Glutamatergic neuron (in vitro differentiated cells): ENCODE measurements around the gene MRM1. TPM values are rescaled to one million over a fixed set of nuclear protein-coding genes. Genes with fewer than 3 reads are reported as not detected.
A peak's percentile ranks its signal among the peaks of the same experiment; 100 is the strongest.

Experiments used
- DNase-seq: peaks from one replicate; pipeline ENCODE4 v3.0.0; 2022
- H3K27ac Mint-ChIP-seq: one replicate; pipeline ENCODE4 v1.8.0; 2020; ENCODE audit warnings: mild to moderate bottlenecking, mixed read lengths, inconsistent platforms; ENCODE audit not compliant: unreplicated experiment
- H3K27me3 Mint-ChIP-seq: one replicate; pipeline ENCODE4 v1.8.0; 2020; ENCODE audit warnings: mild to moderate bottlenecking, moderate library complexity, mixed read lengths, inconsistent platforms; ENCODE audit not compliant: unreplicated experiment
- H3K36me3 Mint-ChIP-seq: one replicate; pipeline ENCODE4 v1.8.0; 2020; ENCODE audit warnings: mild to moderate bottlenecking, mixed read lengths, inconsistent platforms; ENCODE audit not compliant: unreplicated experiment
- H3K4me1 Mint-ChIP-seq: one replicate; pipeline ENCODE4 v1.8.0; 2020; ENCODE audit warnings: mild to moderate bottlenecking, low read depth, mixed read lengths, inconsistent platforms; ENCODE audit not compliant: unreplicated experiment
- H3K4me3 Mint-ChIP-seq: one replicate; pipeline ENCODE4 v1.8.0; 2020; ENCODE audit warnings: mild to moderate bottlenecking, mixed read lengths, inconsistent platforms; ENCODE audit not compliant: unreplicated experiment
- H3K9me3 Mint-ChIP-seq: one replicate; pipeline ENCODE4 v1.8.0; 2020; ENCODE audit warnings: mild to moderate bottlenecking, moderate library complexity, mixed read lengths, inconsistent platforms; ENCODE audit not compliant: unreplicated experiment
- total RNA-seq: library from RNA; stranded (reverse); fragmentation: NEBNext Ultra II Directional; extraction: Animal tissue kit (Norgen Biotek cat#: 25700); gene quantifications from one replicate; pipeline ENCODE4 v1.2.1, GENCODE V29; 2021; ENCODE audit not compliant: unreplicated experiment
- TF ChIP-seq, protein P1 (sequence below): fragments of 200-600 bp; sonication (generic); IDR thresholded peaks from one replicate; pipeline ENCODE4 v1.5.0; 2021; ENCODE audit not compliant: partially characterized antibody, unreplicated experiment

MRM1 gene
- total RNA-seq, 1 donor from 2014 or later, result 2.3 TPM

DNA sequence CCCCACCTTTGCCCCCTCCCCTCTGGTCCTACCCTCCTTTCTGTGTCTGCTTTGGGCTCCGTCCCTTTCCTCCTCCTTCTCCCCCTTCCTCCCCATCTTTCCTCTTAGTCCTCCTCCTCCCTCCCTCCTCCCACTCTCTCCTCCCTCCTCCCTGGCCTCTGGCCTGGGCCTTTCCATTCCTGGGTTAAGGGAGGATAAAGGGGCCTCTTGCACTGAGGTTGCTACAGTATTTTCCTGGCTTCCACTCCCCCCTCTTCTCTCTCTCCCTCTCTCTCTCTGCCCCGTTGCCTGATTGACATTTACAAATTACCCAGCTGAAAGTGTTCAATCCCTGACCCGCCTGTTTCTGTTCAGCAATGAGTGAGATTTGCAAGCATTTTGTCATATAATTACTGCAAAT is 44.0 kb downstream of the MRM1 start:
- DNase-seq, result no peak
- TF ChIP-seq, protein P1, sequence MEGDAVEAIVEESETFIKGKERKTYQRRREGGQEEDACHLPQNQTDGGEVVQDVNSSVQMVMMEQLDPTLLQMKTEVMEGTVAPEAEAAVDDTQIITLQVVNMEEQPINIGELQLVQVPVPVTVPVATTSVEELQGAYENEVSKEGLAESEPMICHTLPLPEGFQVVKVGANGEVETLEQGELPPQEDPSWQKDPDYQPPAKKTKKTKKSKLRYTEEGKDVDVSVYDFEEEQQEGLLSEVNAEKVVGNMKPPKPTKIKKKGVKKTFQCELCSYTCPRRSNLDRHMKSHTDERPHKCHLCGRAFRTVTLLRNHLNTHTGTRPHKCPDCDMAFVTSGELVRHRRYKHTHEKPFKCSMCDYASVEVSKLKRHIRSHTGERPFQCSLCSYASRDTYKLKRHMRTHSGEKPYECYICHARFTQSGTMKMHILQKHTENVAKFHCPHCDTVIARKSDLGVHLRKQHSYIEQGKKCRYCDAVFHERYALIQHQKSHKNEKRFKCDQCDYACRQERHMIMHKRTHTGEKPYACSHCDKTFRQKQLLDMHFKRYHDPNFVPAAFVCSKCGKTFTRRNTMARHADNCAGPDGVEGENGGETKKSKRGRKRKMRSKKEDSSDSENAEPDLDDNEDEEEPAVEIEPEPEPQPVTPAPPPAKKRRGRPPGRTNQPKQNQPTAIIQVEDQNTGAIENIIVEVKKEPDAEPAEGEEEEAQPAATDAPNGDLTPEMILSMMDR, result no peak
- Mint-ChIP-seq H3K27me3 (peaks cover 21% of the 10 kb centered on the region), H3K36me3 (no peaks in the 10 kb centered on the region), H3K9me3 (no peaks in the 10 kb centered on the region), H3K27ac (no peak overlapping the region), H3K4me3 (no peak overlapping the region), H3K4me1 (peaks cover 6% of the 10 kb centered on the region)

DNA sequence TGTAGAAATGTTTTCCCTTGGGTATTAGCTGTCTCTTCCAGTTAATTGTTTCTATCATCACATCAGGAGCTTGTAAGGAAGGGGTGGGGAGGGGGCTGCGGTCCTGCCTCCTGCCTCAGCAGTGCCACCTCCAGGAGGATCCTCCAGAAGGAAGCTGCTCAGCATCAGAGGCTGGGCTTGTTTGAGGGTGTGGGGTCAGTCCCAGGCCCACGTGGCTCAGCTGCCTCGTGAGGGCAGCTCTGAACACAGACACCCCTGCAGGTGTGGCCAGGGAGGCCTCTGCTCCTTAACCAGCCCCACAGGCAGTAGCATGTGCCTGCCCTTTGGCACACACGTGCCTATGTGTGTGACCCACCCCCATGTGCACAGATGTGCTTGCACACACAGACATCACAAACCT is 46.3 kb downstream of the MRM1 start:
- Mint-ChIP-seq H3K27me3 (peaks cover 19% of the 10 kb centered on the region), H3K4me1 (peaks cover 12% of the 10 kb centered on the region), H3K9me3 (peaks cover 2% of the 10 kb centered on the region), H3K4me3 (no peak overlapping the region), H3K27ac (no peak overlapping the region), H3K36me3 (no peaks in the 10 kb centered on the region)
- TF ChIP-seq, protein P1, result no peak
- peak; percentile 54 for DNase-seq

DNA sequence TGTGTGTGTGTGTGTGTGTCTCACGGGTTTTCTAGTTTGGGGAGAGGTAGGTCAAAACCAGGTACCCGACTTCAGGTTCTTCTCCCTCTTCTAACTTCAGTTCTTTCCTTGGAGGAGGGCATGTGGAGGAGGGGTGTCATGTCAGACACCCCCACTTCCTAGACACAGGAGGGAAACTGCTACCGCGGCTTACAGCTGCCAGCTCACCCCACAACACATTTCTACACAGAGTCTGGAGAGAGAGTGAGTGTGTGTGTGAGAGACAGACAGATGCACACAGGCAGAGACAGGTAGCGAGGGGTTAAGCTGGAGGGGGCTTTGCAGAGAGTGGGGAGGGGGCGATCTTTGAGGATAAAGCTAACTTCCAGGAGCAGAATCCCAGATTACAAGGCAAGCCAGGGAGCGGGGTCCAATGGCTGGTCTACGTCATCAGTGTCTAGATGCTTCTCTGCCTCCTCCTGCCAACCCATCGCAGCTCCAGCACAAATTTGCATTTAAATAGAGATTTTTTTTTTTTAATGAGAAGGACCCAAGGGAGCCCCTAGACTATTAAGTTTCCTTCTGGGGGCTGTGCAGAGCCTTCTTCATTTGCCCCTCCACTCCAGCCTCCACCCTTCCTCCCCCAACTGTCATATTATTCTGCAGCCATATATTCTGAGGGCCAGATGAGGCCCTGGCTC is 48.9 kb downstream of the MRM1 start:
- no peak for DNase-seq
- H3K36me3 Mint-ChIP-seq, result no peaks in the 10 kb centered on the region

DNA sequence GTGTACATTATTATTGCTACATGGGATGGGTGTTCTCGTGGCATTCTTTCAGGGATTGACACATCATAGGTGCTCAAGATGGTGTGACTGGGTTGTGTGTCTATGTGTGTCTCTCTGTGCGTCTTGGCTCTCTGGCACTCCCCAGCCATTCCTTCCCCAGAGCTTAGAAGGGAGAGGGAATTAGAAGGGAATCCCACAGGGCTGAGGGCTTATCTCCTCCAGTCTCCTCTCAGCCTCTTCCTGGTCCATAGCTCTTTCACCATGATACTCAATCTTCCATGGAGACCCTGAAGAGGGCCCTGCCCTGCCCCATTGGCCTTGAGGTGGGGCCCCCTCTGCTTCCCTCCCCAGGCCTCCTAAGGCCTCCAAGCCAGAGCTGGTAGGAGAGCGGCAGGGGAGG is 52.0 kb downstream of the MRM1 start:
- no peak overlapping the region for H3K27ac Mint-ChIP-seq
- TF ChIP-seq, protein P1, result no peak

More for the DNA sequence above, 48.9 kb downstream of the MRM1 start:
- Mint-ChIP-seq H3K9me3 (peaks cover 2% of the 10 kb centered on the region), H3K4me1 (peaks cover 12% of the 10 kb centered on the region), H3K4me3 (no peak overlapping the region), H3K27ac (peak overlapping the region; percentile 19), H3K27me3 (peaks cover 10% of the 10 kb centered on the region)
- TF ChIP-seq, protein P1, result no peak

DNA sequence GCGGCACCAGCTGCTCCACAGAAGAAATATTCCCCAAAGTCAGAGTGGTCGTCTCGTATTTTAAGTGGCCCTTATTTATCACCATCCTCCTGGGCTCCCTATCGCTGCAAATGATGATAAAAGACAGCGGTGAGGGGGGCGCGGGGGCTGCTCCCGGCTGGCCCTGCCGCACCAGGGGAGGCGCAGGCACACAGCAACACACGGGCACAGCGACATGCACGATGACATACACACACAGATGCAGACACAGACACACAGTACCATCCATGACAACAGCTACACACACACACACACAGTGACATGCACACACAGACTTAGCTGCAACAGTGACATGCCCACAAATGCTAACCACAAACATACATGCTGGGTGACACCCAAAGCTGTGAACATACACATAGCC is 52.5 kb downstream of the MRM1 start:
- Mint-ChIP-seq H3K4me3 (no peak overlapping the region), H3K27ac (no peak overlapping the region), H3K4me1 (peaks cover 12% of the 10 kb centered on the region), H3K27me3 (peaks cover 19% of the 10 kb centered on the region), H3K36me3 (no peaks in the 10 kb centered on the region), H3K9me3 (peaks cover 8% of the 10 kb centered on the region)
- DNase-seq, result no peak
- TF ChIP-seq, protein P1, result no peak

More for the DNA sequence above, 52.0 kb downstream of the MRM1 start:
- Mint-ChIP-seq H3K27me3 (peaks cover 19% of the 10 kb centered on the region), H3K4me1 (peaks cover 12% of the 10 kb centered on the region), H3K4me3 (no peak overlapping the region), H3K9me3 (peaks cover 6% of the 10 kb centered on the region), H3K36me3 (no peaks in the 10 kb centered on the region)
- DNase-seq, result no peak
